A549 treated with GW870086 at 1 μM for 4 hours (cell line): ENCODE measurements around the gene GALNT11. TPM values are rescaled to one million over a fixed set of nuclear protein-coding genes. Genes with fewer than 3 reads are reported as not detected.

Experiments used
- total RNA-seq: library from RNA; stranded (reverse); fragments of 200-300 nt; extraction: Qiagen RNA extraction; gene quantifications from 5 replicates; pipeline ENCODE4 v1.2.3, GENCODE V29; 2022; ENCODE audit warnings: low read depth

The GALNT11 gene
- 18.2 to 23.7 TPM (median 22.9 TPM) in 5 replicates for total RNA-seq

DNA sequence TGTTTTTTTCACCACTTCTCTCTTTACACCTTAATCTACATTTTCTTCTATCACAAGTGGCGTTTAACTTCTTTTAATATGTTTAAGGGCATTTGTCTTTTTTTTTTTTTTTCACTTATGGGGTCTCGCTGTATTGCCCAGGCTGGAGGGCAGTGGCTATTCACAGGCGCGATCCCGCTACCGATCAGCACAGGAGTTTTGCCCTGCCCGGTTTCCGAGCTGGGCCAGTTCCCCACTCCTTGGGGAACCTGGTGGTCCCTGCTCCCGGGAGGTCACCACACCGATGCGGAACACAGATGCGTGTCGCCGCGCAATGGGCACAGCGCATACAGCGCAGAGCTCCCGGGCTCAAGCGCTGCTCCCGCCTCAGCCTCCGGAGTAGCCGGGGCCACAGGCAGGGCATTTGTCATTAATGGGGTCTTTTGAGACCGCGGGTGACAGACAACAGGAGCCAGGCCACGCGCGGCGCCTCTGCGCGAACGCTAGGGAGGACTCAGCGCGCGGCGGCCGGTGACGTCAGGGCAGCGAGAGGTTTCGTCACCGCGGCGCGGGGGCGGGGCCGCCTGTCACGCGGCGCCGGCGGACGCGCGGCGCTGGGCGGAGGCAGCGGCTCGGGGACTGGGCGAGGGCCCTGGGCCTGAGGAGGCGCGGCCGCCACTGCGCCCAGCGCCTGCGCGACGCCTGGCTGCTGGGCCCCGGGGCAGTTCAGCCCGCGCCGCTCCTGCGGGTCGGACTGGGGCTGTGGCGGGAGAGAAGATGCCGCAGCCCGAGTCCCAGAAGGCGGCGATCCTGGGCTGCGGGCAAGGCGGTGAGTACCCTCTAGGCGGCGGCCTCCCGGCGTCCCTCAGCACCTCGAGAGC lies at the start of gene GALNT11:
GALNT11 (plus strand) TSS at position 598 of the 860 bp plus-strand sequence. CDS start 68,554 bp downstream, outside the sequence.

Other genes starting within 250 kb of the GALNT11 start
- gene PRKAG2, start 148.6 kb upstream of the GALNT11 start, total RNA-seq = 33.0 to 38.6 TPM (median 35.9 TPM) in 5 replicates
- gene GALNTL5, start 69.2 kb upstream of the GALNT11 start, total RNA-seq = not detected in 5 replicates